HG02885 (cell line): Measurements from ENCODE around the gene PROCA1.
"Not testable (repeated sequence)": the region's sequence is repeated elsewhere in the genome, so short reads cannot be mapped to it uniquely, and the experiment has no call there.

Experiments
- ATAC-seq: cut with Tn5 transposase; IDR thresholded peaks from one replicate; pipeline ENCODE4 v1.9.1; 2021; ENCODE audit warnings: mild to moderate bottlenecking; ENCODE audit not compliant: unreplicated experiment, poor library complexity

The PROCA1 gene

GRCh38 chr17:28726627-28727491 lies 15.2 kb upstream of the PROCA1 start:
- peak; percentile 54 for ATAC-seq

DNA sequence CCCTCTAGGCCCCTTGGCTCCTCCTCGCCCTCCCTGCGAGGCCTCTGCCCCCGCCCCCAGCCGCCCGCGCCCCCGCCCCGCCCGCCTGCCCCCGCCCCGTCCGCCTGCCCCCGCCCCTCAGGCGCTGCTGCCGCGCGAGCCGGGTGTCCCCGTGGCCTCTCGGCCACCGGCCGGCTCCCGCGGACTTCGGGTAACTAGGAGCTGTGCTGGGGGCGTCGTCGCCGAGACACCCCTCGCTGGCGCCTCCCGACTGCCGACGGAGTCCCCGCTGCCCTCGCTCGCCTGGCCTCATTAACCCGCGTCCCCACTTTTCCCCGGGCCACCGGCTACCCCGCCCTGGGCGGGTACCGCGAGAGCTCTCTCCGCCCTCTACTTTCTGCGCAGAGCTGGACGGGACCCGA lies 14.5 kb upstream of the PROCA1 start, which contains the start of gene TLCD1:
Gene TLCD1 (minus strand): TSS at position 8 of the 401 bp plus-strand sequence. CDS start 136 bp downstream, outside the sequence.
- peak; percentile 10 for ATAC-seq

DNA sequence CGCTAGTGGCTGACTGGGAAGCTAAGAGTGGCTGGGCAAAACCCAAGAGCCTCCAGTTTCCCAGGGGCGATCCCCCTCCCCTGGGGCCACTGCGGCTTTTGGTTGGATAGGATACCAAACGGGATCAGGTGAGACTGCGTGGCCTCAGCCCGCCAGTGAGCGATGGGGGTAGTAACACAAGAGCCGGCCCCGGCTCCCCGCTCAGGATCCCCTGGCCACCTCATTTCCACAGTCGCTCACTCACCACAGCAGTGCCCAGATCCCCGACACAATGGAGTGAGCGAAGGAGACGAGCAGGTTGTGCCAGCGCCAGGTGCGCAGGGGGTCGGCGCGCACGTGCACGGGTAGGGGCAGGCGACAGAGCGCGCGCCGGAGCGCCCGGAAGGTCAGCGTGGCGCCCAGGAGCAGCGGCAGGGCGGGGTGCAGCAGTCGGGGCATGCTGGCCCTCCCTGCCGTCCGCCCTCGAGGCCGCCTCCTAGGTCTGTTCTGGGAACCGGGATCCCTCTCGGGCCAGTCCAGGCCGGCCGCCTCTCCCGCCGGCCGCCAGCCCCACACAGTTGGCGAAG lies 14.1 kb upstream of the PROCA1 start:
- ATAC-seq, result peak; percentile 0

GRCh38 chr17:28725166-28725659 lies 13.5 kb upstream of the PROCA1 start:
- no peak for ATAC-seq

- ATAC-seq, result no peak
Measured at GRCh38 chr17:28724500-28725165, 12.9 kb upstream of the PROCA1 start.

- not testable (repeated sequence) for ATAC-seq
Measured at GRCh38 chr17:28723836-28724499, 12.3 kb upstream of the PROCA1 start.

DNA sequence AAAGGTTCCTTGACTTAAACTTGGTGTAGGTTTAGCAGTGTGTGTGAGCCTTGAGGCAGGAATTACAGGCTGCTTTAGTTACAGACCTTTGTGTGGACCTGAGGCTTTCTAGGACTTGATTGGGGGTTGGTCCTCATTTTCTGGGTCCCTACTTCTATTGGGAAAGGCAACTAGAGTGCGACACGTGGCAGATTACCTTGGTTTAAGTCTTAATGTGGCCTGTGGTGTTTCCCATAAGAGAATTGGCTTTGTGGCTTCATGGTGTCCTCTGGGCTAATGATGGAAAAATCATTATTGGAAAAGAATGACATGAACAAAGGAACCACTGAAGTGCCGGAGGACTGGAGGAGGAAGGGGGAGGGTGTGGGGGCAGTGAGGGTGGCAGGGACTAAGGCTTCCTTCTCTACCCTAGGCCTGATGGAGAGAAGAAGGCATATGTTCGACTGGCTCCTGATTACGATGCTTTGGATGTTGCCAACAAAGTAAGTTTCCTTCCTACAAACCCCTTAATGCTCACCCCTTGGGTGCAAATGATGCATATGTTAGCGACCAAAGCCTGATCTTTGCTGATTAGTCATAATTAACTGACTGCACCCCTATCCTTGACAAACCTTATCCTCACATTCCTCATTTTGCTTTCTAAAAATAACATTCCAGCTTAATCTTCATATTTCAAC lies 11.6 kb upstream of the PROCA1 start:
- ATAC-seq, result no peak

DNA sequence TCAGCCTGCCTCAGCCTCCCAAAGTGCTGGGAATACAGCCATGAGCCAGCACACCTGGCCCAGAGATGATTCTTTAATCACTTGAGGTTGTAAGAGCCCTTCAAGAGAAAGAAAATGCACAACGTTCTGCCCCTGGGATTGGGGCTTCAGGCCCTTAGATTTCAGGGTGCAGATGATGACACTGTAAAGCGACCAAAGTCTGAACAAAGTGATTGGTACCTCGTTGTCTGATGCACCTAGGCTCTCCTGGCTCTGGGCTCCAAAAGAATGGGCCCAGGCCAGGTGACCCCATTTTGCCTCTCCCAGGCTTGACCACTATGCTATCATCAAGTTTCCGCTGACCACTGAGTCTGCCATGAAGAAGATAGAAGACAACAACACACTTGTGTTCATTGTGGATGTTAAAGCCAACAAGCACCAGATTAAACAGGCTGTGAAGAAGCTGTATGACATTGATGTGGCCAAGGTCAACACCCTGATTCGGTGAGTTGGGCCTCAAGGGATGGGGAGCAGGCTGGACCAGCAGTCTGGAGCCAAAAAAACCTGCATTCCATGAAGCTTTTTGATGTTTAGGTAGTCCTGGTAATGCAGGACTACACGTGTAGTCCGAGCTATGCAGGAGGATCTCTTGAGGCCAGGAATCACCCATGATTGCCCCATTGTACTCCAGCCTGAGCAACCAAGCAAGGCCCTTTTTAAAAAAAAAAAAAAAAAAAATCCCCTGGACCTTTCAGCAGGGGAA lies 10.9 kb upstream of the PROCA1 start:
- ATAC-seq, result no peak

DNA sequence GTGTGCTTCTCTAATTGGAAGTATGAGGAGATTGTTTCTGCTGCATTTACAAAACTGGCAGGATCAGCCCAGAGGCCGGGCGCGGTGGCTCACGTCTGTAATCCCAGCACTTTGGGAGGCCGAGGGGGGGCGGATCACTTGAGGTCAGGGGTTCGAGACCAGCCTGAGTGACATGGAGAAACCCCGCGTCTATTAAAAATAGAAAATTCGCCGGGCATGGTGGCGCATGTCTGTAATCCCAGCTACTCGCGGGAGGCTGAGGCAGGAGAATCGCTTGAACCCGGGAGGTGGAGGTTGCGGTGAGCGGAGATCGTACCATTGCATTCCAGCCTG lies 9.3 kb upstream of the PROCA1 start:
- ATAC-seq, result not testable (repeated sequence)

DNA sequence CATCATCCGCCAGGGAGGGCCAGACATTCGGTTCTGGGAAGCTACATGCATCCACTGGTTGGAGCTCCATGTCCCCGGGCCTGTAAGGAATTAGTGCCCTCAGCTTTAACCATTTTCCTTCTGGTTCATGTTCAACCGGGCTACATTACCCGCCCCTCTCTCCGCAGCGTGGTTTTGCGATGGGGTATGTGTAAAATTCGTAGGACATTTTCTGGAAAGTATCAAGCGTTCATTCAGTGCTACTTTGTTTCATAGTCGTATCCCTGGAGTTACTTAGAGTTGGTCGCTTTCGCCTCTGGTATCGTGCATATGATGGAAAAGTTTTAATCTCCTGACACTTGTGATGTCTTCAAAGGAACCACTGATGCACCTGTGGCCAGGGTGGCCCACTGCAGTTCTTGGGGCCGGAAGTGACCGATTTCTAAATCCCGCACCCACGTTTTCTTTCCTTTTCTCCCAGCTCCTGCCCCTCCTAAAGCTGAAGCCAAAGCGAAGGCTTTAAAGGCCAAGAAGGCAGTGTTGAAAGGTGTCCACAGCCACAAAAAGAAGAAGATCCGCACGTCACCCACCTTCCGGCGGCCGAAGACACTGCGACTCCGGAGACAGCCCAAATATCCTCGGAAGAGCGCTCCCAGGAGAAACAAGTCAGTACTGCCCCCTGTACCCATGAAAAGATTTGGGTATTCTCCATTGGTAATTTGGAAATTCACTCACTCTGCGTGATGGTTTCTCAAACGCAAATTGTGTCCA lies 8.7 kb upstream of the PROCA1 start:
- ATAC-seq, result no peak

GRCh38 chr17:28719021-28719433 lies 7.3 kb upstream of the PROCA1 start:
- ATAC-seq, result no peak

- ATAC-seq, result no peak
Measured at GRCh38 chr17:28718333-28719020, 6.8 kb upstream of the PROCA1 start.

- ATAC-seq, result no peak
Measured at GRCh38 chr17:28717578-28718332, 6.1 kb upstream of the PROCA1 start, which contains the start of gene RAB34. Gene RAB34 (minus strand): TSS chr17:28717868. CDS start chr17:28717266, 602 bp downstream.

DNA sequence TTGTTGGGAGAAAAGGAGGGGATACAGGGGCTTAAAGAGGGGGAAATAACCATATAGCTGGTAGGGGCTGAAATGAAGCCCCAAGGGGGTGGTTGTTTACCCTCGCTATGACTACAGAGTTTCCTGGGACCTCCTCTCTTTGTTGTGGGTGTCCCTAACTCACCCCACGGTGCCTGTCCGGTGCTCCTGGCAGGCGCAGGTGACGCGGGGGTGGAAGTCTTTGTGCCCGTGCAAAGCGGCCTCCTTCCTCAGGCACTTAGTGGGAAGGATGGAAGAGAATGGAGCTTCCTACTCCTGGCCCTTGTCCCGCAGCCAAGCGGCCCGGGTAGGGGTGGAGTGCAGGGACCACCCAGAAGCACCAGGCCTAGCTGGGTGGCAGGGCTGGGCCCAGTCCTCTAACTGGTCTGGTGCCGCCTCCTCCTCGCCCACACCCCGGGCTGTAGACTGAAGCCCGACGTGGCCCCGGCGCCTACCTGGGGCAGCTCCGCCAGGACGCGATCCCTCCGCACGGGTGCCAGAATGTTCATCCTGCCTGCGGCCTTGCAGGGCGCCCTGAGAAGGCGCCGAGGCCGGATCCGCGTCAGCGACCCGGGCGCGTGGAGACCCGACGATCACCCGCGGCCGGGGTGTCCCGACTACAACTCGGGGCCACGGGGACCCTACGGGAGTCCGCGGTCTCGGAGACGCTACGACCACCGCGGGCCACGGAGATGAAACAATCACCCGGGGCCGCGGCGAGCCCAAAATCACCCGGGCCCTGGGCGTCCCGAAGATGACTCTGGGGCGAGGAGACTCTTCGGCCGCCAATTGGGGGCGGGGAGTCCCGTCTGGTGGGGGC lies 5.3 kb upstream of the PROCA1 start:
- ATAC-seq, result no peak

GRCh38 chr17:28715217-28715616 lies 3.5 kb upstream of the PROCA1 start:
- ATAC-seq, result no peak

- no peak for ATAC-seq
Measured at GRCh38 chr17:28714281-28714680, 2.6 kb upstream of the PROCA1 start.
